ENCODE measurements around the gene NUP210L. TPM values are rescaled to one million over a fixed set of nuclear protein-coding genes. Genes with fewer than 3 reads are reported as not detected.
A peak's percentile ranks its signal among the peaks of the same experiment; 100 is the strongest.

The NUP210L gene
- polyA plus RNA-seq, 3 donors, result 0.03 TPM; not detected in 2

- peak overlapping the region; percentile 74 for H3K9ac ChIP-seq (ENCODE audit: insufficient read depth, low read length, poor library complexity, severe bottlenecking)
- H3K36me3 Mint-ChIP-seq, result peaks cover 17 to 31% of the 10 kb centered on the region in 2 donors
- peaks cover 71% of the 10 kb centered on the region for H3K4me1 Mint-ChIP-seq
- H3K36me3 ChIP-seq (replicated peaks in 1 of 2; ENCODE audit: control insufficient read depth in 1 of 2, insufficient read depth in 2 of 2, low read length in 2 of 2), result peaks cover 10 to 27% of the 10 kb centered on the region in 2 donors
- DNase-seq, result no peak
- intact Hi-C loops (cut with micrococcal nuclease), result loop anchor here in 1 of 2 donors (2.0 to 5.0 kb wide), 2 partner anchors 17 to 172 kb away; partner anchors contain the start of gene DENND4B
- H3K79me2 ChIP-seq (ENCODE audit: insufficient read depth, low read length), result peaks cover 74% of the 10 kb centered on the region
- H3K27me3 ChIP-seq (ENCODE audit: control insufficient read depth in 2 of 2, insufficient read depth in 2 of 2, low read length in 2 of 2), result no peaks in the 10 kb centered on the region
- TF ChIP-seq, protein P1, sequence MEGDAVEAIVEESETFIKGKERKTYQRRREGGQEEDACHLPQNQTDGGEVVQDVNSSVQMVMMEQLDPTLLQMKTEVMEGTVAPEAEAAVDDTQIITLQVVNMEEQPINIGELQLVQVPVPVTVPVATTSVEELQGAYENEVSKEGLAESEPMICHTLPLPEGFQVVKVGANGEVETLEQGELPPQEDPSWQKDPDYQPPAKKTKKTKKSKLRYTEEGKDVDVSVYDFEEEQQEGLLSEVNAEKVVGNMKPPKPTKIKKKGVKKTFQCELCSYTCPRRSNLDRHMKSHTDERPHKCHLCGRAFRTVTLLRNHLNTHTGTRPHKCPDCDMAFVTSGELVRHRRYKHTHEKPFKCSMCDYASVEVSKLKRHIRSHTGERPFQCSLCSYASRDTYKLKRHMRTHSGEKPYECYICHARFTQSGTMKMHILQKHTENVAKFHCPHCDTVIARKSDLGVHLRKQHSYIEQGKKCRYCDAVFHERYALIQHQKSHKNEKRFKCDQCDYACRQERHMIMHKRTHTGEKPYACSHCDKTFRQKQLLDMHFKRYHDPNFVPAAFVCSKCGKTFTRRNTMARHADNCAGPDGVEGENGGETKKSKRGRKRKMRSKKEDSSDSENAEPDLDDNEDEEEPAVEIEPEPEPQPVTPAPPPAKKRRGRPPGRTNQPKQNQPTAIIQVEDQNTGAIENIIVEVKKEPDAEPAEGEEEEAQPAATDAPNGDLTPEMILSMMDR (IDR thresholded peaks at IDR 0.05), result no peak
- H3K27ac ChIP-seq (ENCODE audit: low read depth in 1 of 2, low read length in 2 of 2), result peak overlapping the region; percentile 90 to 95
- H3K27me3 Mint-ChIP-seq (ENCODE audit: low read depth in 3 of 3), result peaks cover 0 to 2% (median 0%) of the 10 kb centered on the region in 3 donors
- peaks cover 66 to 80% of the 10 kb centered on the region in 2 donors for H3K4me1 ChIP-seq (ENCODE audit: control insufficient read depth in 1 of 2, insufficient read depth in 2 of 2, low read length in 2 of 2)
- peak overlapping the region; percentile 79 to 91 for H3K4me3 Mint-ChIP-seq
- H3K9me3 Mint-ChIP-seq, result peaks cover 0 to 2% (median 0%) of the 10 kb centered on the region in 7 donors
- H3K9me3 ChIP-seq (replicated peaks in 1 of 2; ENCODE audit: control insufficient read depth in 1 of 2, insufficient read depth in 1 of 2, low read length in 2 of 2), result no peaks in the 10 kb centered on the region
- WGBS (ENCODE audit: insufficient coverage), result 0% methylated on average over 17 of the region's 22 CpGs
- H3K27ac Mint-ChIP-seq, result peak overlapping the region; percentile 89 to 98 (median 94)
- peak overlapping the region; percentile 82 for H3K4me2 ChIP-seq (replicated peaks; ENCODE audit: extremely low read depth, low read length, poor library complexity, severe bottlenecking)
- peak overlapping the region; percentile 85 for H2AFZ ChIP-seq (ENCODE audit: insufficient read depth, low read depth, low read length, poor library complexity, severe bottlenecking)
- H3K4me3 ChIP-seq (replicated peaks in 1 of 3; ENCODE audit: low read depth in 2 of 3, low read length in 3 of 3), result peak overlapping the region; percentile 53 to 91 (median 70)
- H4K20me1 ChIP-seq (ENCODE audit: insufficient read depth, low read length), result peaks cover 13% of the 10 kb centered on the region
Observed at GRCh38 chr1:153963850-153964331, 191.0 kb downstream of the NUP210L start.

DNA sequence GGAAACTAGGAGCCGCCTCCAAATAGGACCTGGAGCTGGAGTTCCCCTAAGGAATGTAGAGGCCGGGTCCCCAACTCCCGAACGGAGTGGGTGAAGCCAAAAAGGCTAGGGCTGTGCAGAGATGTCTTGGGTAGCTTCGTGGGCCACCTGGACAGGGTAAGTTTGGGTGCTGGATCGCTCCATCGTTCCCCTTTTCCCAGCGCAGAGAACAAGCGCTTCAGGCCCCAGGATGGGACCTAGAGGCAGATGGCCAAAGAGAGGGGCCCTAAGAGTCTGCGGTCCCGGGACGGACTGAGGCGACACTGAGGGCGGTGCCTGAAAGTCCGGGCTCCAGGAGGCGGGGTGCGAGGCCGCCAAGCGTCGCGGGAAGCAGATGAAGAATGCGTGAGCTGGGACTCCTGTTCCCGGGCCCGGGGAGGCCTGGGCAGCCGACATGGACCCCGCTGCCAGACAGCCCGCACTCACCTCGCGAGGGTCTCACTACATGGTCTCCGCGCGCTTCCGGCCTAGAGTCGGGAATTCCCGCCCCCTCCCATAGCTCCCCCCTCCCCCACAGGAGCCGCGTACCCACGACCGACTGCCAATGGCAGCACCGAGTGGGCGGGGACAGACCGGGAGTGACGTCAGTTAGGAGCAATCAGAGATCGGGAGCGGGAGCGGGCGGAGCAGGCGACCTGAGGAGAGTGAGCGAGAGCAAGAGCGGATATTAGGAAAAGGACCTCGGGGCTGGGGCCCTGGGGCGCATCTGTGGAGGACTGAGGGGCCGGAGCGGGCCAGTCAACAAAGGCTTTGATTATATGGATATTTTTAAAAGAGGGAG, 191.6 kb downstream of the NUP210L start, which contains the start of gene SLC39A1:
Gene SLC39A1 (minus strand): TSS at position 508 of the 820 bp plus-strand sequence. CDS start 822 bp downstream, outside the sequence.
- Histone ChIP-seq H3K79me2 (ENCODE audit: insufficient read depth, low read length) (peaks cover 72% of the 10 kb centered on the region), H3K9ac (ENCODE audit: insufficient read depth, low read length, poor library complexity, severe bottlenecking) (peak within 1 kb of the TSS; percentile 74), H3K27me3 (ENCODE audit: control insufficient read depth in 2 of 2, insufficient read depth in 2 of 2, low read length in 2 of 2) (no peaks in the 10 kb centered on the region), H3K4me3 (replicated peaks in 1 of 3; ENCODE audit: low read depth in 2 of 3, low read length in 3 of 3) (peak within 1 kb of the TSS; percentile 53 to 91 (median 70)), H4K20me1 (ENCODE audit: insufficient read depth, low read length) (peaks cover 13% of the 10 kb centered on the region), H2AFZ (ENCODE audit: insufficient read depth, low read depth, low read length, poor library complexity, severe bottlenecking) (peak within 1 kb of the TSS; percentile 85), H3K4me1 (ENCODE audit: control insufficient read depth in 1 of 2, insufficient read depth in 2 of 2, low read length in 2 of 2) (peaks cover 65 to 78% of the 10 kb centered on the region in 2 donors), H3K9me3 (replicated peaks in 1 of 2; ENCODE audit: control insufficient read depth in 1 of 2, insufficient read depth in 1 of 2, low read length in 2 of 2) (no peaks in the 10 kb centered on the region), H3K36me3 (replicated peaks in 1 of 2; ENCODE audit: control insufficient read depth in 1 of 2, insufficient read depth in 2 of 2, low read length in 2 of 2) (peaks cover 10 to 27% of the 10 kb centered on the region in 2 donors), H3K4me2 (replicated peaks; ENCODE audit: extremely low read depth, low read length, poor library complexity, severe bottlenecking) (peak within 1 kb of the TSS; percentile 82), H3K27ac (ENCODE audit: low read depth in 1 of 2, low read length in 2 of 2) (peak within 1 kb of the TSS; percentile 90 to 95)
- Mint-ChIP-seq H3K9me3 (peaks cover 0 to 2% (median 0%) of the 10 kb centered on the region in 7 donors), H3K36me3 (peaks cover 17 to 31% of the 10 kb centered on the region in 2 donors), H3K27me3 (ENCODE audit: low read depth in 3 of 3) (peaks cover 0 to 2% (median 0%) of the 10 kb centered on the region in 3 donors), H3K27ac (peak within 1 kb of the TSS; percentile 89 to 98 (median 94)), H3K4me3 (peak within 1 kb of the TSS; percentile 79 to 91), H3K4me1 (peaks cover 68% of the 10 kb centered on the region)
- TF ChIP-seq, protein P1 (IDR thresholded peaks at IDR 0.05), result no peak
- intact Hi-C loops (cut with micrococcal nuclease), result loop anchor here in 1 of 2 donors (2.0 to 5.0 kb wide), 2 partner anchors 16 to 171 kb away; partner anchors contain the start of gene DENND4B
- DNase-seq, result peak; percentile 87 to 95 (median 94)
- WGBS (ENCODE audit: insufficient coverage), result under 1% methylated on average over 38 of the region's 54 CpGs

All from CD14-positive monocyte (primary cell).